Osteoblast (primary cell): Measurements from ENCODE around the gene TMEM190. TPM values are rescaled to one million over a fixed set of nuclear protein-coding genes. Genes with fewer than 3 reads are reported as not detected.

Experiments
- DNase-seq: peaks from one replicate; pipeline ENCODE4 v3.0.0; 2011; ENCODE audit warnings: low spot score, mixed read lengths; ENCODE audit not compliant: insufficient read length; ENCODE audit errors: missing footprints
- H2AFZ ChIP-seq: 2 replicates; pipeline ENCODE4 v1.6.0; 2011; ENCODE audit warnings: mild to moderate bottlenecking, low read length
- H3K27ac ChIP-seq: 2 replicates; pipeline ENCODE4 v1.5.1; 2011; ENCODE audit warnings: mild to moderate bottlenecking, low read depth, low read length, moderate library complexity
- H3K27me3 ChIP-seq: 2 replicates; pipeline ENCODE4 v1.6.0; 2012; ENCODE audit warnings: mild to moderate bottlenecking, control low read depth, inconsistent platforms, low read length, moderate library complexity; ENCODE audit not compliant: insufficient read depth
- H3K36me3 ChIP-seq: 2 replicates; pipeline ENCODE4 v1.5.1; 2011; ENCODE audit warnings: mild to moderate bottlenecking, low read length, control low read depth, moderate library complexity; ENCODE audit not compliant: insufficient read depth
- H3K4me1 ChIP-seq: 2 replicates; pipeline ENCODE4 v1.5.1; 2011; ENCODE audit warnings: mild to moderate bottlenecking, low read length, control low read depth, moderate library complexity; ENCODE audit not compliant: insufficient read depth
- H3K4me2 ChIP-seq: 2 replicates; pipeline ENCODE4 v1.6.0; 2011; ENCODE audit warnings: mild to moderate bottlenecking, low read length; ENCODE audit not compliant: insufficient read depth
- H3K4me3 ChIP-seq: fragments of 200-600 bp; sonication (generic); 3 replicates; pipeline ENCODE4 v1.5.1; 2012; ENCODE audit warnings: mild to moderate bottlenecking, low read length, inconsistent platforms; ENCODE audit not compliant: insufficient read depth
- H3K79me2 ChIP-seq: 2 replicates; pipeline ENCODE4 v1.6.0; 2012; ENCODE audit warnings: mild to moderate bottlenecking, low read length, control low read depth, inconsistent platforms; ENCODE audit not compliant: insufficient read depth
- H3K9me3 ChIP-seq: 2 replicates; pipeline ENCODE4 v1.5.1; 2011; ENCODE audit warnings: low read depth, low read length, control low read depth
- H4K20me1 ChIP-seq: 2 replicates; pipeline ENCODE4 v1.6.0; 2012; ENCODE audit warnings: mild to moderate bottlenecking, low read length, control low read depth; ENCODE audit not compliant: insufficient read depth
- total RNA-seq: library from RNA; depleted of rRNA; stranded (reverse); fragments of >200 nt; gene quantifications from 2 replicates; pipeline ENCODE4 v1.2.3, GENCODE V29; 2012
- TF ChIP-seq, protein P1 (sequence below): IDR thresholded peaks from 2 replicates; pipeline ENCODE4 v1.5.1; 2011; ENCODE audit warnings: mild to moderate bottlenecking, low read depth, low read length, moderate library complexity; ENCODE audit errors: extremely low read depth

Gene TMEM190
- total RNA-seq, 1 donor: not detected

DNA sequence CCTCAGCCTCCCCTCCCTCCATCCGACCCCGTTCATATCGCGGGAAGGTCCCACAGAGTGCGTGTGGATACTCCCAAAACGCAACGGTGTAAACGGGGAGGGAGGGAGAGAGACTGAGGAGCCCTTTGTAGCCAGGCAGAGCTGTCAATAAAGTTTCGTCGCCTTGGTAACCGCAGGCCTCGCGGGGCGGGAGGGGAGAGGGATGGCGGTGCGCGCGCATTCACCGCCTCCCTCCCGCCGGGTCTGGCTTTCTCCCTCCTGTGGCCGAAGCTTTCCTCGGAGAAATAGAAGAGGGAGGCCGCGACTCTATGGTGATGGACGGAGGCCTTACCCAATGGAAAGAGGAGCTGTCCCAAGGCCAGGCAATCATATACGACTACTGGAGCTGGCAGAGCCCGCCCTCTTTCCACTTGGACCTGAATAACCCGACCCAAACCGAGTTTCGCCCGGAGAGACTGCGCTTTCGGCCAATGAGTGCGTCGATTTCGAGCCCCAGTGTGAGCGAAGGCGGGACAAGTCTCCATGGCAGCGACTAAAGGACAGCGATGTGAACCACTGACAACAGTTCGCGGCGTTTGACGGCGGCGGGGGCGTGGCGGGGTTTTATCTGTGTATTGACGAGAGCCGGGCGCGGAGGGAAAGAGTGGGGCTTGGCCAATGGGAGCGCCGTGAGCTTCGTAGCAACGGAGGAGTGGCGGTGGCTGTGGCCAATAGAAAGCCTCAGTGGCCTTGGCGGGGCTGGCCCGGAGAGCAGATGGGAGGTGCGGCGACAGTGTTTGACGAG, 37.3 kb upstream of the TMEM190 start, which contains the start of gene KMT5C:
KMT5C (plus strand) TSS at position 772 of the 784 bp plus-strand sequence. CDS start 2,061 bp downstream, outside the sequence.
- Histone ChIP-seq H3K4me3 (peak within 1 kb of the TSS; percentile 80), H3K27me3 (peaks cover 12% of the 10 kb centered on the region), H3K4me1 (peaks cover 15% of the 10 kb centered on the region), H2AFZ (peak within 1 kb of the TSS; percentile 84), H4K20me1 (peaks cover 8% of the 10 kb centered on the region), H3K27ac (peak within 1 kb of the TSS; percentile 90), H3K79me2 (peaks cover 9% of the 10 kb centered on the region), H3K36me3 (peaks cover 4% of the 10 kb centered on the region), H3K9me3 (no peaks in the 10 kb centered on the region), H3K4me2 (peak within 1 kb of the TSS; percentile 92)
- DNase-seq: peak; percentile 100
- TF ChIP-seq, protein P1, sequence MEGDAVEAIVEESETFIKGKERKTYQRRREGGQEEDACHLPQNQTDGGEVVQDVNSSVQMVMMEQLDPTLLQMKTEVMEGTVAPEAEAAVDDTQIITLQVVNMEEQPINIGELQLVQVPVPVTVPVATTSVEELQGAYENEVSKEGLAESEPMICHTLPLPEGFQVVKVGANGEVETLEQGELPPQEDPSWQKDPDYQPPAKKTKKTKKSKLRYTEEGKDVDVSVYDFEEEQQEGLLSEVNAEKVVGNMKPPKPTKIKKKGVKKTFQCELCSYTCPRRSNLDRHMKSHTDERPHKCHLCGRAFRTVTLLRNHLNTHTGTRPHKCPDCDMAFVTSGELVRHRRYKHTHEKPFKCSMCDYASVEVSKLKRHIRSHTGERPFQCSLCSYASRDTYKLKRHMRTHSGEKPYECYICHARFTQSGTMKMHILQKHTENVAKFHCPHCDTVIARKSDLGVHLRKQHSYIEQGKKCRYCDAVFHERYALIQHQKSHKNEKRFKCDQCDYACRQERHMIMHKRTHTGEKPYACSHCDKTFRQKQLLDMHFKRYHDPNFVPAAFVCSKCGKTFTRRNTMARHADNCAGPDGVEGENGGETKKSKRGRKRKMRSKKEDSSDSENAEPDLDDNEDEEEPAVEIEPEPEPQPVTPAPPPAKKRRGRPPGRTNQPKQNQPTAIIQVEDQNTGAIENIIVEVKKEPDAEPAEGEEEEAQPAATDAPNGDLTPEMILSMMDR: peak; percentile 32

DNA sequence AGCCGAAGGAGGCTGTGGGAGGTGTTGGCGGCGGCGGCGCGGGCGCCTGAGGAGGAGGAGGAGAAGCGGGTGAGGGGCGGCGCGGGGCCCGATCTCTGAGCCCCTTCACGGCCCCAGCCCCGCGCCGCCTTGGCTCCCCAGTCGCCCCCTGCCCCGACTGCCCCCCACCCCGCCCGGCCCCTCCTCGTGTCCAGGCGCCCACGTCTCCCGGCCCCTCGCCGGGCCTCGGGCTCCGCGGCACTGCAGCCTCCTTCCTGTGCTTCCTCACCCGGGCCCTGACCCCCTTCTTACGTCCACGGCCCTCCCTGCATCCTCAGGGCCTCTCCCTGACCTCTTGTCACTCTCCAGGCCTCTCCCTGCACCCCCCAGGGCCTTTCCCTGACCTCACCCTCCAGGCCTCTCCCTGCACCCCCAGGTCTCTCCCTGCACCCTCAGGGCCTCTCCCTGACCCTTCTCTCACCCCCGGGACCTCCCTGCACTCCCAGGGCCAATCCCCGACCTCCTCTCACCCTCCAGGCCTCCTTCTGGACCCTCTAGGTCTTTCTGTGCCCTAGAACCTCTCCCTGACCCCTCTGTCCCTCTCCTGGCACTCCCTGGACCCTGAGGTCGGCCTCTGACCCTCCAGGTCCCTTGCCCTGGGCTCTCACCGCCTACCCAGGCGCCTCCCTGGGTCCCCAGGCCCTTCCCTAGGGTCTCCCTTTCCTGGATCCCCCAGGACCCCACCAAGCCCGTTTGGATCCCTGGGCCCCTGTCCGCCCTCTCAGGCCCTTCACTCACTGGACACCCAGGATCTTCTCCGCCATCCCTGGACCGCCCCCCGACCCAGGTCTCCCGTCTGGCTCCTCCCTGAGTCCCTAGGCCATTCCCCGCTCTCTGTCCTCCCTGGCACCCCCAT, 36.5 kb upstream of the TMEM190 start:
- peaks cover 9% of the 10 kb centered on the region for H3K79me2 ChIP-seq
- H3K27ac ChIP-seq: peak overlapping the region; percentile 75
- no peak overlapping the region for H2AFZ ChIP-seq
- peaks cover 4% of the 10 kb centered on the region for H3K36me3 ChIP-seq
- peak overlapping the region; percentile 80 for H3K4me3 ChIP-seq
- H3K4me1 ChIP-seq: peaks cover 15% of the 10 kb centered on the region
- H4K20me1 ChIP-seq: peaks cover 8% of the 10 kb centered on the region
- H3K4me2 ChIP-seq: peak overlapping the region; percentile 83
- peak; percentile 88 for DNase-seq
- H3K27me3 ChIP-seq: peaks cover 12% of the 10 kb centered on the region
- TF ChIP-seq, protein P1: no peak
- H3K9me3 ChIP-seq: no peaks in the 10 kb centered on the region

DNA sequence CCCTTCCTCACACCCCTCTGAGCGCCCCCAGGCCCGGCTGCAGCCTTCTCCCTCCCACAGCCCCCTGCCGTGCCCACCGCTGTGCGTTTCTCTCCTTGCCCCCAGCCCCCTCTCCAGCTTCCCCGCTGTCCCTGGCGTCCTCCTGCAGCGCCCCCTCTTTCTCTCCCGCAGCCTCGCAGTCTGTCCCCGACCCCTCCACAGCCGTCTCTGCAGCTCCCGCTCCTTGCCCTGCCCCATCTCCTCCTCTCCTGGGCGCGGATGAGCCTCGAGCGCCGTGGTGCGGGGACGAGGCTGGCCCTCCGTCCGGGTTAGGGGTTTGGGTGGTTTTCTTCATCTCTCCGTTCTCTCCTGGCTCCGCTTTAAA, 35.9 kb upstream of the TMEM190 start:
- TF ChIP-seq, protein P1: no peak
- H2AFZ ChIP-seq: no peak overlapping the region

More for the DNA sequence above, 35.9 kb upstream of the TMEM190 start:
- Histone ChIP-seq H3K9me3 (no peaks in the 10 kb centered on the region), H3K4me3 (peak overlapping the region; percentile 80), H3K27ac (peak overlapping the region; percentile 75), H3K4me1 (peaks cover 15% of the 10 kb centered on the region), H3K36me3 (peaks cover 4% of the 10 kb centered on the region), H3K4me2 (peak overlapping the region; percentile 83), H4K20me1 (peaks cover 8% of the 10 kb centered on the region), H3K27me3 (peaks cover 12% of the 10 kb centered on the region), H3K79me2 (peaks cover 9% of the 10 kb centered on the region)
- peak; percentile 90 for DNase-seq
